IPS-18c (cell line): ENCODE results near the gene MEI4.
"Not testable (repeated sequence)": the region's sequence is repeated elsewhere in the genome, so short reads cannot be mapped to it uniquely, and the experiment has no call there.

Experiments
- H3K4me3 ChIP-seq: 2 replicates; pipeline ENCODE4 v1.7.0; 2013; ENCODE audit warnings: low read depth, mild to moderate bottlenecking, low read length, moderate library complexity; ENCODE audit not compliant: insufficient read depth
- H3K9me3 ChIP-seq: one replicate; pipeline ENCODE4 v1.6.1; 2013; ENCODE audit warnings: mild to moderate bottlenecking, low read length, moderate library complexity; ENCODE audit not compliant: control insufficient read depth, insufficient read depth

The MEI4 gene

DNA sequence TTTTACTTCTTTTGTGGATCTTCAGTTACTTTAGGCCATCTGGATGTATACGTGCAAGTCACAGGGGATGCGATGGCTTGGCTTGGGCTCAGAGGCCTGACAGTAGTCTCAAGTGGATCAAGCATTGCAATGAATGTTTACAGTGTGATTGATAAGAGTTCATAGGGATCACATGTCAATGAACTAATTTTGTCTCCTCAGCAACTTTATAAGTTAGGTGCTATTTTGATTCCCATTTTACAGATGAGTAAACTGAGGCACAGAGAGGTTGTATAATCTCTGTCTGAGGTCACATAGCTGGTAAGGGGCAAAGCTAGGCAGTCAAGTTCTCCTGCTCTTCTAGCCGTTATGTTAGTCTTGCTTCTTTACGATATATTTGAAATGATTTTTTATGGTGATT lies 13.5 kb downstream of the MEI4 start:
- H3K4me3 ChIP-seq: no peak overlapping the region
- H3K9me3 ChIP-seq: no peaks in the 10 kb centered on the region

DNA sequence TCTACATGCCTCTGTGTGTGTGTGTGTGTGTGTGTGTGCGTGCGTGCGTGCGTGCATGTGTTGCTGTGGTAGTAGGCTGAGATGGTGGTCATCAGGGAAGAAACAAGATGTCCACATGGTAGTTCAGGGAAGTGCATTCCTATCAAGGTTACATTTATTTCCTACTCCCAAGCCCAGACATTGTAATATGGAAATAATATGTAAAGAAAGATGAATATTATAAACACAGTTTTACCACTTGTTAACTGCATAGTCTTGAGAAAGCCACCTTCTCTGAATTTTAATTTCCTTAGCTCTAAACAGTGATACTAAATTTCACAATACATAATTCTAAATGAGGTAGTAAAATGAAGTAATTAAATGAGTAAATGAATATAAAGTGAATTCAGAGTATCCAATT lies 14.0 kb downstream of the MEI4 start:
- no peaks in the 10 kb centered on the region for H3K9me3 ChIP-seq
- no peak overlapping the region for H3K4me3 ChIP-seq

DNA sequence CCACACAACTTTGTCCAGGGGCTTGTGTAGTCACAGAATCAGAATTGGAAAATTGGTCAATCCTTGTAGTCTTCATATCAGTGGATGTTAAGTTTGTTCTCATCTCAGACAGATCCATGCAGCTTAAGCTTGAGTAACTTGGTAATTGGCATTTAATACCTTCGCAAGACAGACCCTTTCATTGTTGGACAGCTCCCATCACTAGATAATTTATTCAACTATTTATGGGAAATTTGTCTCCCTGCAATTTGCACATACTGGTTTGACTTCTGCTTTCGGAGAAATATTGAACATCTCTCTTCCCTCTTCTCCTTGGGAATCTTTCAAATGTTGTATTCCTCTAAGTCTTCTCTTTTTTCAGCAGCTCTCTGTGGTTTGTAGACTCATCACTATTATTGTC lies 17.1 kb downstream of the MEI4 start:
- Histone ChIP-seq H3K4me3 (no peak overlapping the region), H3K9me3 (no peaks in the 10 kb centered on the region)

DNA sequence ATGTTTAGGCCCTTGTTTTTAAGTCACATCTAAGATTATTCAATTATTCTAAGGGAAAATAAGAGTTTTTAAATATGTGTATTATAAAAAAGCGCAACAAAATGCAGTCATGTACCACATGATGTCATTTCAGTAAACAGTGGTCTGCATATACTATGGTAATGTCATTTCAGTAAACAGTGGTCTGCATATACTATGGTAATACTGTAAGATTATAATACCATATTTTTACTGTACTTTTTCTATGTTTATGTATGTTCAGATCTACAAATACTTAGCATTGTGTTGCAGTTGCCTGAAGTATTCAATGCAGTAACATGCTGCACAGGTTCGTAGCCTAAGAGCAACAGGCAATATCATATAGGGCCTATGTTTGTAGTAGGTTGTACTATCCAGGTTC lies 21.4 kb downstream of the MEI4 start:
- no peaks in the 10 kb centered on the region for H3K9me3 ChIP-seq
- no peak overlapping the region for H3K4me3 ChIP-seq

DNA sequence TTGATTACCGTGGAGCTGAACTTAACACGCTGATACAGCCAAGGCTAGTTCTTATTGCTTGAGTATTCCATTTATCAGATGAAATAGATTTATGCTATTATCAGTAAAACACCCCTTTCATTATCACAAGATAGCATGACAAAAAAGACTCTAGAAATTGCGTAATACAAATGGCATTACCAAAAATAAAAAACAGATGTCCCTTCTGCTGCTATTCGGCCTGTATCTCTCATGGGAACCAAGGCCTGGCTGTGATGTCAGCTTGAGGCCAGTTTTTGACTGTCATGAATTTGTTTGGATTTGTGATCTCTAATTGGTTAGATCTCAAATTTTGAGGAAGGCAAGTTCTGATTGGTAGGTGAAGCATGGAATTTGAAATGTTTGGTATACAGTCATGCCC lies 25.2 kb downstream of the MEI4 start:
- Histone ChIP-seq H3K9me3 (no peaks in the 10 kb centered on the region), H3K4me3 (no peak overlapping the region)

DNA sequence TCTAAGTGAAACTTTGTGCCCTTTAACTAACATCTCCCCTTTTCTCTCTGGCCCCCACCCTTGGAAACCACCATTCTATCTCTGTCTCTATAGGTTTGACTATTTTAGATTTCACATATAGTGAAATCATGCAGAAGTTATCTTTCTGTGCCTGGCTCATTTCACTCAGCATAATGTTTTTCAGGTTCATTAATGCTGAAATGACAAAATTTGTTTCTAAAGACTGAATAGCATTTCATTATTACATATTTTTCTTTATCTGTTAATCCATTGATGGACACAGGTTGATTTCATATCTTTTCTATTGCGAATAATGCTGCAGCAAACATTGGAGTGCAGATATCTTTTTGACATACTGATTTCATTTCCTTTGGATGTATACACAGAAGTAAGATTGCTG lies 30.7 kb downstream of the MEI4 start:
- H3K9me3 ChIP-seq: no peaks in the 10 kb centered on the region
- no peak overlapping the region for H3K4me3 ChIP-seq

DNA sequence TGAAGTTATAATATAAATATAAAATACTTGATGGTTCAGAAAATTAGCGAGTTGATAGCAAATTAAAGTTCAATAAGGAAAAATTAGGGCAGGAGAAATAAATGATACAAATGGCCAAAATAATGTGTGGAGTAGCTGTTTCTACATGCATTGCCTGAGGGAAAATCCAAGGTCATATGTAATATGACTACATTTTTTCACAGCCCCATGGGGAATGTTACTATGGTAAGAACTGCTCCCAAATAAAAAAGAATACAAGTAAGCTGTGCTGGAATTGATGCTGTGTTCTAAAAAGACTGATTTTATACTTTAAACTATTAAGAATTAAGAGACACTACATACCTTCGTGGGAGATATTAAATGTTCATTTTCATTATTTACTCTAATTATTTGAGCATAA lies 34.1 kb downstream of the MEI4 start:
- no peak overlapping the region for H3K4me3 ChIP-seq
- H3K9me3 ChIP-seq: no peaks in the 10 kb centered on the region

DNA sequence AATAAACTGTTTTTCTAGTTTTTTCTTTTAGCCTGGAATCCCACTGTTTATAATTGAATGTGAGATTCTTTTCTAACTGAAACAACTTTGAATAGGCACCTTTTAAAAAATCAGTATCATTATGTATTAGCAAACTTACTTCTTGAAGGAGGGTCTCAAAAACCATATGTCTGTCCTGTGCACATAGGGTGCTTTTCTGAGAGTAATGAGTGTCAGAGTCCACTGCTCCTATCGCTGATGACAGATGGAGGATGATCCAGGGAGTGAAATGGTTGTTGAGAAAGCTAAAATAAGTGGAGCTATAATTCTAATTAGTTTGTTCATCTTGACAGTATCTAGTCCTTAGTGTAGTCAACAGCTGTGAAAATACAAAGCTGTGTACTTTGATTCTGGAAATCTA lies 35.8 kb downstream of the MEI4 start:
- no peak overlapping the region for H3K4me3 ChIP-seq
- no peaks in the 10 kb centered on the region for H3K9me3 ChIP-seq

DNA sequence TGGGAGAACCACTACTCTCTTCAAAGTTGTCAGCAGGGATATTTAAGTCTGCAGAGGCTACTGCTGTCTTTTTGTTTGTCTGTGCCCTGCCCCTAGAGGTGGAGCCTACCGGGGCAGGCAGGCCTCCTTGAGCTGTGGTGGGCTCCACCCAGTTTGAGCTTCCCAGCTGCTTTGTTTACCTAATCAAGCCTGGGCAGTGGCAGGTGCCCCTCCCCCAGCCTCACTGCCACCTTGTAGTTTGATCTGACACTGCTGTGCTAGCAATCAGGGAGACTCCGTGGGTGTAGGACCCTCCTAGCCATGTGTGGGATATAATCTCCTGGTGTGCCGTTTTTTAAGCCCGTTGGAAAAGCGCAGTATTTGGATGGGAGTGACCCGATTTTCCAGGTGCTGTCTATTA lies 47.3 kb downstream of the MEI4 start:
- not testable (repeated sequence) for H3K4me3 ChIP-seq, H3K9me3 ChIP-seq

DNA sequence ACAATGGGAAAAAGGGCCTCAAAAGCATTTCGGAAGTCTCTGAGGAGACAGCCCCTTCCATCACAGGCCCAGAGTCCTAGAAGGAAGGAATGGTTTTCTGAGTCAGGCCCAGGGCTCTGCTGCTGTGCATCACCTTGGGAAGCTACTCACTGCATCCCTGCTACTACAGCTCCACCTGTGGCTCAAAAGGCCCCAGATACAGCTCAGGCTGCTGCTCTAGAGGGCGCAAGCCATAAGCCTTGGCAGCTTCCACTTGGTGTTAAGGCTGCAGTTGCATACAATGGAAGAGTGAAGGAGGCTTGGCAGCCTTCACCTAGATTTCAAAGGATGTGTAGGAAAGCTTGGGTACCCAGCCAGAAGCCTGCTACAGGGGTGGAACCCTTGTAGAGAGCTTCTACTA lies 54.8 kb downstream of the MEI4 start:
- H3K4me3 ChIP-seq: no peak overlapping the region
- no peaks in the 10 kb centered on the region for H3K9me3 ChIP-seq

DNA sequence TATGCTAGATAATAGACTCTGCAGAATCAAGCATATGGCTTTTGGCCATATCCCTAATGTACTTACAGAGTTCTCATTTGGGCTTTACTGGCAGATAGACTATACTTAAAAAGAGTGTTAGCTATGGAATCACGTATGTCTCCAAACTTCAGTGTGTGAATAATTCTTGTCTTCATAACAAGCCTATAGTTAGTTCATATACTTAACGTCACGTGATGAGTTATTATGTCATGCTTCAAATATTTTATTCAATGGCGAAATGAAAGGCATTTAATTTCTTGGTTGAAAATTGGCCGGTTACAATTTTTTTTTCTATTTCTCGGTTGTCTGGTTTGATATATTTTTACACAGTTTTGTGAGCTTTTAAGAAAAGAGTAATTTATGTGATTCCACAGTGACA lies 62.7 kb downstream of the MEI4 start:
- no peak overlapping the region for H3K4me3 ChIP-seq
- no peaks in the 10 kb centered on the region for H3K9me3 ChIP-seq

DNA sequence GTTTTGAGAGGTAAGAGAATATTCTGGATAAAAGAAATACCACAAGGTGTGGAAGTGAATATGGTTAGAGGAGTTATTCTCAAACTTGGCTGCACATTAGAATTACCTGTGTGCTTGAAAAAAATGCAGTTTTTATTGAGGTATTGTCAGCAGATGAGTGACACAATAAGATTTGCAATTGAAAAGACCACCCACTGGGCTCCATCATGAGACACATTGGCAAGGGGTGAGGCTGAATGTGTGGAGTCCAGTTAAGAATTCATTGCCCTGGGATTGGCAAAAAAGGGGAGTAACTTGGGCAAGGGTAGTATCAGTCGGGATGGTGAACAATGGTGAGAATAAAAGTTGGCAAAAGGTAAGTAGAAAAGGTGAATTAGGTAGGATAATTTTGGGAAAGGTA lies 63.5 kb downstream of the MEI4 start:
- no peaks in the 10 kb centered on the region for H3K9me3 ChIP-seq
- no peak overlapping the region for H3K4me3 ChIP-seq

DNA sequence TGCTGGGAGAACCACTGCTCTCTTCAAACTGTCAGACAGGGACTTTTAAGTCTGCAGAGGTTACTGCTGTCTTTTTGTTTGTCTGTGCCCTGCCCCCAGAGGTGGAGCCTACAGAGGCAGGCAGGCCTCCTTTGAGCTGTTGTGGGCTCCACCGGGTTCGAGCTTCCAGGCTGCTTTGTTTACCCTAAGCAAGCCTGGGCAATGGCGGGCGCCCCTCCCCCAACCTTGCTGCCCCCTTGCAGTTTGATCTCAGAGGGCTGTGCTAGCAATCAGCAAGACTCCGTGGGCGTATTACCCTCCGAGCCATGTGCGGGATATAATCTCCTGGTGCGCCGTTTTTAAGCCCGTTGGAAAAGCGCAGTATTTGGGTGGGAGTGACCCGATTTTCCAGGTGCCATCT lies 83.2 kb downstream of the MEI4 start:
- H3K9me3 ChIP-seq, H3K4me3 ChIP-seq: not testable (repeated sequence)

DNA sequence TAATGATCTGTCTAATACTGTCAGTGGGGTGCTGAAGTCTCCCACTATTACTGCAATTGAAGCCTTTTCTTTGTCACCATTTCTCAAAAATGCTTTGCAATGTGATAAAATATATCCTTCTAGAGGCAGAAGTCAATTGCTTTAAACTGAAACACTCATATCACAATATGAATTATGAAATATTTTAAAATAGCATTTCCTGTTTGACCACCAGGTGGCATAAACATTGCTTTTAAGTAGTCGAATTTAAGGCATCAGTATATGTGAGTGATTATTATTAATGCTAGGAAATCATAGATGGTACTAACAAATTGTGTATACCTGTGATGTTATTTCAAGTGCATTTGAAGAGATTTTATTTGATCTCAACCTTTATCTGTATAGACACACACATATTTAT lies 87.5 kb downstream of the MEI4 start:
- no peak overlapping the region for H3K4me3 ChIP-seq
- peaks cover 7% of the 10 kb centered on the region for H3K9me3 ChIP-seq

DNA sequence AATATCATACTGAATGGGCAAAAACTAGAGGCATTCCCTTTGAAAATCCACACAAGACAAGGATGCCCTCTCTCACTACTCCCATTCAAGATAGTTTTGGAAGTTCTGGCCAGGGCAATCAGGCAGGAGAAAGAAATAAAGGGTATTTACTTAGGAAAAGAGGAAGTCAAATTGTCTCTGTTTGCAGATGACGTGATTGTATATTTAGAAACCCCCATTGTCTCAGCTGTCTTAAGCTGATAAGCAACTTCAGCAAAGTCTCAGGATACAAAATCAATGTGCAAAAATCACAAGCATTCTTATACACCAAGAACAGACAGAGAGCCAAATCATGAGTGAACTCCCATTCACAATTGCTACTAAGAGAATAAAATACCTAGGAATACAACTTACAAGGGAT lies 99.3 kb downstream of the MEI4 start:
- not testable (repeated sequence) for H3K9me3 ChIP-seq, H3K4me3 ChIP-seq

DNA sequence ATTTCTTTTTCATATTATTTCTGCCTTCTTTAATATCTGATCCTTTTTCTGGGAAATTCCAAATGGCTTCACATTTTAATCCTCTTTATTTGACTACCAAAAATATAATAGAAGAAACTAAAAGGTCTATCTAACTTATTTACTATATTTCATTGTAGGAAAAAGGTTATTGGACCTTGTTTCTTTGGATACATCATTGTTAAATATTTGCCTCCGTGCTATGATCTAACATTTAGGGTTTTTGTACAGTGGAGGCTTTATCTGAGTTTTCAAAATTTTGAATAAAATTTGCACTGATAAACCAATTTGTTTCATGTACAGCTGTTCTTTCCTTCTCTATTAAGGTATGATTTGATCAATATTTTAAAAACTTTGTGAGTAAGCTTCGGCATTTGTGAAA lies 109.5 kb downstream of the MEI4 start:
- Histone ChIP-seq H3K4me3 (no peak overlapping the region), H3K9me3 (no peaks in the 10 kb centered on the region)

DNA sequence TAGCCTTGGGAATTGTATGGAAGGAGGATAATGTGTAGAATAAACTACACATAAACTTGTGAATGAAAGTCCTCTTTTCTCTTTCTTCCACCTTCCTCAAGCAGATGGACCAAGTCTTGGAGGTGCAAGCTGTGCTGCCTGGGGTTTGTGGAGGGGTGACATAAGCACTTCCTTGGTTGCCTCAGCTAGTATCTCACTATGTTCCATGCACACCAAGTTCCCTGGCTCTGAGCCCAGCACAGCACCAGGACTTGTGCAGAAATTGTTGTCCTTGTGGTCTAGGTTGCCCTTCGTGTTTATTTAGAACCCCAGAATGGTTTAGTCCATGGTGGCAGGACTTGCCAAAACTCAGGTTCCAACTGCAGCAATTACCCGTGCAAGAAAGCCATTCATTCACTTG lies 110.3 kb downstream of the MEI4 start:
- Histone ChIP-seq H3K9me3 (no peaks in the 10 kb centered on the region), H3K4me3 (no peak overlapping the region)

DNA sequence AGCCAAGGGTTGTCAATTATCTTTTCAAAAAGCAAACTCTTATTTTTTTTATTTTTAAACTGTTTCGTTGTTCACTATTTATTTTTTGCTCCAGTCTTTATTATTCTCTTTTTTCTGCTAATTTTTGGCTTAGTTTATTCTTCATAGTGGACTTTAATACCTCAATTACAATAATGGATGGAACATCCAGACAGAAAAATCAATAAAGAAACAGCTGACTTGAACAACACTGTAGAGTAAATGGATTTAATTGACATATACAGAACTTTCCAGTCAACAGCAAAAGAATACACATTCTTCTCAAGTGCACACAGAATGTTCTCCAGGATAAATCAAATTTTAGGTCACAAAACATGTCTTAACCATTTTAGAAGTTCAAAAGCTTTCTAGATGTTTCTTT lies 111.5 kb downstream of the MEI4 start:
- no peak overlapping the region for H3K4me3 ChIP-seq
- no peaks in the 10 kb centered on the region for H3K9me3 ChIP-seq

DNA sequence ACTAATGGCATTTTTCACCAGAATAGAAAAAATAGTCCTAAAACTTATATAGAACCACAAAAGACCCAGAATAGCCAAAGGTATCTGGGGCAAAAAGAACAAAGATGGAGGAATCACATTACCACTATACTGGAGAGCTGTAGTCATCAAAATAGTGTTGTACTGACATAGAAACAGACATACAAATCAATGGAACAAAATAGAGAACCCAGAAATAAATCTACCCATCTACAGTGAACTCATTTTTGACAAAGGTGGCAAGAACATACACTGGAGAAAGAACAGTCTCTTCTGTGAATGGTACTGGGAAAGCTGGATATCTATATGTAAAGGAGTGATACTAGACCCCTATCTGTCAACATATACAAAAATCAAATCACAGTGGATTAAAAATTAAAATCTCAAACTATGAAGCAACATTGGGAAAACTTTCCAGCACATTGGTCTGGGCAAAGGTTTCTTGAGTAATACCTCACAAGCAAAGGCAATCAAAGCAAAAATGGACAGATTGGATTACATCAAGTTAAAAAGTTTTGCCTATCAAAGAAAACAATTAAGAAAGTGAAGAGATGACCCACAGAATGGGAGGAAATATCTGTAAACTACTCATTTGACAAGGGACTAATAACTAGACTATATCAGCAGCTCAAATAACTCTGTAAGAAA lies 120.5 kb downstream of the MEI4 start:
- H3K9me3 ChIP-seq: no peaks in the 10 kb centered on the region
- no peak overlapping the region for H3K4me3 ChIP-seq
